Gastrocnemius medialis (tissue), 4 donors: Measurements from ENCODE around the gene CASS4. TPM values are rescaled to one million over a fixed set of nuclear protein-coding genes. Genes with fewer than 3 reads are reported as not detected.

ENCODE experiments used
- ATAC-seq, 2 donors: fragments of 150-250 bp; one replicate each; pipeline ENCODE4 v1.9.1; 2016
- DNase-seq, 2 donors: peaks; one replicate each; pipeline ENCODE4 v3.0.0-alpha.2; 2019
- H3K27ac ChIP-seq, 4 donors: fragments of 200-600 bp; sonication (generic); 1 replicate in 1 of 4; 2 replicates in 3 of 4; pipeline ENCODE4 v1.5.1; 2016 to 2018; ENCODE audit warnings: mild to moderate bottlenecking in 2 of 4, moderate library complexity in 1 of 4
- H3K27me3 ChIP-seq, 3 donors: fragments of 200-600 bp; sonication (generic) in 2 of 3; 1 replicate in 1 of 3; 2 replicates in 2 of 3; pipeline versions ENCODE4 v1.5.1 to v1.6.0; 2016 to 2019; ENCODE audit warnings: mild to moderate bottlenecking in 1 of 3, moderate library complexity in 1 of 3
- H3K36me3 ChIP-seq, 2 donors: fragments of 200-600 bp; sonication (generic) in 1 of 2; one replicate each; pipeline ENCODE4 v1.5.1; 2017 to 2018
- H3K4me1 ChIP-seq, 2 donors: fragments of 200-600 bp; sonication (generic) in 1 of 2; one replicate each; pipeline ENCODE4 v1.5.1; 2016 to 2017; ENCODE audit warnings: mild to moderate bottlenecking in 2 of 2
- H3K4me3 ChIP-seq, 4 donors: fragments of 200-600 bp; sonication (generic) in 3 of 4; 1 replicate in 1 of 4; 2 replicates in 3 of 4; pipeline ENCODE4 v1.5.1; 2016 to 2019; ENCODE audit warnings: mild to moderate bottlenecking in 2 of 4
- H3K9me3 ChIP-seq, 3 donors: fragments of 200-600 bp; sonication (generic) in 2 of 3; 1 replicate in 1 of 3; 2 replicates in 2 of 3; pipeline ENCODE4 v1.5.1; 2016 to 2019
- POLR2A ChIP-seq, 2 donors: fragments of 450-650 bp; IDR thresholded peaks; one replicate each; pipeline ENCODE4 v1.6.1; 2017; ENCODE audit warnings: antibody characterized with exemption in 2 of 2, mild to moderate bottlenecking in 2 of 2, moderate library complexity in 2 of 2
- in situ Hi-C, 4 donors: fragments of 200-750 bp; cut with MboI; loops; one replicate each; pipeline versions ENCODE4 v1.15.0 to v1.8.0; 2017; ENCODE audit warnings: low sequenced_read_pairs in 4 of 4
- intact Hi-C: fragments of 100-400 bp; cut with DNase I; formaldehyde crosslinking; loops from one replicate; pipeline ENCODE4 v1.15.1; 2023; ENCODE audit warnings: low total_unique reads
- total RNA-seq, 4 donors: library from RNA; depleted of rRNA; stranded (reverse); fragments of >200 nt; gene quantifications; one replicate each; pipeline versions ENCODE4 v1.1.0 to v1.2.3, GENCODE V29; 2016
- TF ChIP-seq, protein P1 (sequence below), 5 experiments: fragments of 450-650 bp in 3 of 5; fragments of 200-600 bp in 2 of 5; sonication (generic) in 2 of 5; IDR thresholded peaks in 4 of 5; conservative IDR thresholded peaks in 1 of 5; 1 replicate in 4 of 5; 2 replicates in 1 of 5; pipeline ENCODE4 v1.5.1; 2016 to 2019; ENCODE audit warnings: antibody characterized with exemption in 5 of 5, mild to moderate bottlenecking in 3 of 5, moderate library complexity in 3 of 5

The CASS4 gene
- total RNA-seq, 4 donors from 2014 or later: 0.36 to 0.86 (median 0.72) TPM; not detected in 1

- TF ChIP-seq POLR2A (IDR thresholded peaks at IDR 0.05): no peak
- TF ChIP-seq, protein P1, sequence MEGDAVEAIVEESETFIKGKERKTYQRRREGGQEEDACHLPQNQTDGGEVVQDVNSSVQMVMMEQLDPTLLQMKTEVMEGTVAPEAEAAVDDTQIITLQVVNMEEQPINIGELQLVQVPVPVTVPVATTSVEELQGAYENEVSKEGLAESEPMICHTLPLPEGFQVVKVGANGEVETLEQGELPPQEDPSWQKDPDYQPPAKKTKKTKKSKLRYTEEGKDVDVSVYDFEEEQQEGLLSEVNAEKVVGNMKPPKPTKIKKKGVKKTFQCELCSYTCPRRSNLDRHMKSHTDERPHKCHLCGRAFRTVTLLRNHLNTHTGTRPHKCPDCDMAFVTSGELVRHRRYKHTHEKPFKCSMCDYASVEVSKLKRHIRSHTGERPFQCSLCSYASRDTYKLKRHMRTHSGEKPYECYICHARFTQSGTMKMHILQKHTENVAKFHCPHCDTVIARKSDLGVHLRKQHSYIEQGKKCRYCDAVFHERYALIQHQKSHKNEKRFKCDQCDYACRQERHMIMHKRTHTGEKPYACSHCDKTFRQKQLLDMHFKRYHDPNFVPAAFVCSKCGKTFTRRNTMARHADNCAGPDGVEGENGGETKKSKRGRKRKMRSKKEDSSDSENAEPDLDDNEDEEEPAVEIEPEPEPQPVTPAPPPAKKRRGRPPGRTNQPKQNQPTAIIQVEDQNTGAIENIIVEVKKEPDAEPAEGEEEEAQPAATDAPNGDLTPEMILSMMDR (IDR thresholded peaks at IDR 0.05 in 4 of 5, conservative IDR thresholded peaks at IDR 0.05 in 1 of 5): no peak
- Histone ChIP-seq H3K4me3 (no peak overlapping the region), H3K27me3 (no peaks in the 10 kb centered on the region)
Measured at GRCh38 chr20:56418385-56418861, 6.4 kb downstream of the CASS4 start.

GRCh38 chr20:56420028-56420427 is 8.0 kb downstream of the CASS4 start:
- no peak overlapping the region for H3K4me3 ChIP-seq
- H3K9me3 ChIP-seq: no peaks in the 10 kb centered on the region
- in situ Hi-C loops: no loop called here
- ATAC-seq (no peak), DNase-seq (no peak)
- intact Hi-C loops: no loop called here
- H3K27ac ChIP-seq: no peak overlapping the region
- no peaks in the 10 kb centered on the region for H3K27me3 ChIP-seq
- no peaks in the 10 kb centered on the region for H3K4me1 ChIP-seq
- TF ChIP-seq POLR2A (IDR thresholded peaks at IDR 0.05): no peak
- TF ChIP-seq, protein P1 (IDR thresholded peaks at IDR 0.05 in 4 of 5, conservative IDR thresholded peaks at IDR 0.05 in 1 of 5): no peak
- no peaks in the 10 kb centered on the region for H3K36me3 ChIP-seq

More at GRCh38 chr20:56418385-56418861, 6.4 kb downstream of the CASS4 start:
- H3K27ac ChIP-seq: peak overlapping the region in 2 of 4 donors; percentile 42 to 59
- in situ Hi-C loops (no loop called here), intact Hi-C loops (no loop called here)
- DNase-seq: no peak
- no peaks in the 10 kb centered on the region for H3K4me1 ChIP-seq
- no peak for ATAC-seq
- H3K9me3 ChIP-seq: no peaks in the 10 kb centered on the region
- no peaks in the 10 kb centered on the region for H3K36me3 ChIP-seq

- ATAC-seq (no peak), DNase-seq (no peak)
- Histone ChIP-seq H3K4me3 (no peak overlapping the region), H3K27me3 (no peaks in the 10 kb centered on the region), H3K27ac (no peak overlapping the region), H3K36me3 (no peaks in the 10 kb centered on the region), H3K9me3 (no peaks in the 10 kb centered on the region), H3K4me1 (no peaks in the 10 kb centered on the region)
- intact Hi-C loops: no loop called here
- TF ChIP-seq POLR2A (IDR thresholded peaks at IDR 0.05): no peak
- TF ChIP-seq, protein P1 (IDR thresholded peaks at IDR 0.05 in 4 of 5, conservative IDR thresholded peaks at IDR 0.05 in 1 of 5): no peak
- in situ Hi-C loops: no loop called here
Measured at GRCh38 chr20:56420940-56421688, 9.1 kb downstream of the CASS4 start.

- H3K9me3 ChIP-seq: no peaks in the 10 kb centered on the region
- ATAC-seq (no peak), DNase-seq (no peak)
- no peaks in the 10 kb centered on the region for H3K36me3 ChIP-seq
- no peaks in the 10 kb centered on the region for H3K4me1 ChIP-seq
- in situ Hi-C loops (no loop called here), intact Hi-C loops (no loop called here)
- no peak overlapping the region for H3K27ac ChIP-seq
- H3K27me3 ChIP-seq: no peaks in the 10 kb centered on the region
- TF ChIP-seq POLR2A (IDR thresholded peaks at IDR 0.05): no peak
- TF ChIP-seq, protein P1 (IDR thresholded peaks at IDR 0.05 in 4 of 5, conservative IDR thresholded peaks at IDR 0.05 in 1 of 5): no peak
- H3K4me3 ChIP-seq: no peak overlapping the region
Measured at GRCh38 chr20:56422076-56422823, 10.2 kb downstream of the CASS4 start.
